22Rv1 (cell line): ENCODE measurements around the gene PNPLA7.
A peak's percentile ranks its signal among the peaks of the same experiment; 100 is the strongest.

Experiments
- ZFX ChIP-seq: fragments of 450-650 bp; IDR thresholded peaks from 2 replicates; pipeline ENCODE4 v1.6.1; 2017; ENCODE audit warnings: antibody characterized with exemption, borderline replicate concordance
- TF ChIP-seq, protein P1 (sequence below): fragments of 450-650 bp; IDR thresholded peaks from 2 replicates; pipeline ENCODE4 v1.5.1; 2017; ENCODE audit warnings: mild to moderate bottlenecking

DNA sequence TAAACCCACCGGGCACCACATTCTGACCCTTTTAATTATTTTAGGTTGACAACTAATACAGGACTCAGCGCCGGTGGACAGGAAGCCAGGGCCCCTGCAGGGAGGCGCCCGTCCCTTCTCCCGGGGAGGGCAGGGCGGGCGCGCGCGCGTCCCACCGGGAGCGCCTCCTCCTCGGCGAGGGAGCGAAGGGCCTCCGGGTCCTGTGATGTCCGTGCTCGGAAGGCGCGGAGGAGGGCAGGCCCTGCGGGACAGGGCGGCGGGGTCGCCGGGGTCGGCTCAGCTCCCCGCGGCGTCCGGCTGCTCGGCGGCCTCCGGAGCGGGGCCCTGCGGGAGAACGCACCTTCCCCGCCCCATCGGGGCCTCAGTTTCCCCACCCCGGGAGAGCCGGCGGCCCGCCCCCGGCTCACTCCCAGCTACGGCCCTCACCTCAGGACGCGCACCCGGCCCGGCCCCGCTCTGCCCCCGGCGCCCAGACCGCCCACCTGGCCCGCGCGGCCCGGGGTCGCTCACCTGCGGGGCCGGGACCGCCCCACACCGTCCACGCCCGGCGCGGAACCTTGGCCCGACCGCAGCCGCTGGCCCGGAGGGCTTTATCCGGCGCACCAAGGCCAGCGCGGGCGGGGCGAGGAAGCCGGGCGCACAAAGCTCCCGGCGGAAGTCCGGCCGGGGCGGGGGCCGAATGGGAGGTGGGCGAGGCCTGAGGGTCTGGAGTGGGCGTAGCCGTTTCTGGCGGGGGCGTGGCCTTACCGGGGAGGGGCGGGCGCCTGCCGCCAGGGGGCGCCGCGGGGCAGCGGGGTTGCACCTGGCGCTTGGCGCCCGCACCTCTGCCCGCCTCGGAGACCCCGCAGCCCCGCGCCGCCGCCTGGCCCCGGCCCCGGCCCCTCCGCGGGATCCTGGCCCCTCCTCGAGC is 127.3 kb downstream of the PNPLA7 start, which contains the start of the genes EXD3 and NOXA1:
- TF ChIP-seq, protein P1, sequence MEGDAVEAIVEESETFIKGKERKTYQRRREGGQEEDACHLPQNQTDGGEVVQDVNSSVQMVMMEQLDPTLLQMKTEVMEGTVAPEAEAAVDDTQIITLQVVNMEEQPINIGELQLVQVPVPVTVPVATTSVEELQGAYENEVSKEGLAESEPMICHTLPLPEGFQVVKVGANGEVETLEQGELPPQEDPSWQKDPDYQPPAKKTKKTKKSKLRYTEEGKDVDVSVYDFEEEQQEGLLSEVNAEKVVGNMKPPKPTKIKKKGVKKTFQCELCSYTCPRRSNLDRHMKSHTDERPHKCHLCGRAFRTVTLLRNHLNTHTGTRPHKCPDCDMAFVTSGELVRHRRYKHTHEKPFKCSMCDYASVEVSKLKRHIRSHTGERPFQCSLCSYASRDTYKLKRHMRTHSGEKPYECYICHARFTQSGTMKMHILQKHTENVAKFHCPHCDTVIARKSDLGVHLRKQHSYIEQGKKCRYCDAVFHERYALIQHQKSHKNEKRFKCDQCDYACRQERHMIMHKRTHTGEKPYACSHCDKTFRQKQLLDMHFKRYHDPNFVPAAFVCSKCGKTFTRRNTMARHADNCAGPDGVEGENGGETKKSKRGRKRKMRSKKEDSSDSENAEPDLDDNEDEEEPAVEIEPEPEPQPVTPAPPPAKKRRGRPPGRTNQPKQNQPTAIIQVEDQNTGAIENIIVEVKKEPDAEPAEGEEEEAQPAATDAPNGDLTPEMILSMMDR, result peak; percentile 97
- no peak for TF ChIP-seq ZFX
